Neural cell (in vitro differentiated cells): ENCODE measurements around the gene ADAMTS20.

ENCODE experiments used
- CTCF ChIP-seq: fragments of 450-650 bp; IDR thresholded peaks from 2 replicates; pipeline ENCODE4 v1.5.1; 2014; ENCODE audit warnings: antibody characterized with exemption, mild to moderate bottlenecking, moderate library complexity; ENCODE audit not compliant: poor library complexity, severe bottlenecking
- EP300 ChIP-seq: fragments of 450-650 bp; conservative IDR thresholded peaks from 2 replicates; pipeline ENCODE4 v1.6.1; 2014; ENCODE audit warnings: antibody characterized with exemption, mild to moderate bottlenecking, moderate library complexity; ENCODE audit not compliant: poor library complexity, severe bottlenecking
- EZH2 ChIP-seq: fragments of 200-600, 300-800 bp; shearing (Covaris generic), sonication (generic); IDR thresholded peaks from 2 replicates; pipeline ENCODE4 v1.6.1; 2014; ENCODE audit warnings: antibody characterized with exemption, low read length, borderline replicate concordance, mild to moderate bottlenecking; ENCODE audit not compliant: insufficient read depth, poor library complexity, severe bottlenecking
- MXI1 ChIP-seq: fragments of 450-650 bp; conservative IDR thresholded peaks from 2 replicates; pipeline ENCODE4 v1.6.1; 2014; ENCODE audit warnings: antibody characterized with exemption, mild to moderate bottlenecking; ENCODE audit not compliant: poor library complexity, severe bottlenecking
- POLR2AphosphoS5 ChIP-seq: IDR thresholded peaks from 2 replicates; pipeline ENCODE4 v1.6.1; 2012
- REST ChIP-seq: IDR thresholded peaks from 2 replicates; pipeline ENCODE4 v1.6.1; 2012; ENCODE audit warnings: borderline replicate concordance
- SMC3 ChIP-seq: fragments of 450-650 bp; conservative IDR thresholded peaks from 2 replicates; pipeline ENCODE4 v1.6.1; 2014; ENCODE audit warnings: antibody characterized with exemption, mild to moderate bottlenecking, moderate library complexity; ENCODE audit not compliant: poor library complexity
- TAF1 ChIP-seq: IDR thresholded peaks from 2 replicates; pipeline ENCODE4 v1.6.1; 2012; ENCODE audit warnings: low read depth

GRCh38 chr12:43306066-43306465 lies 245.9 kb downstream of the ADAMTS20 start:
- TF ChIP-seq CTCF (no peak), SMC3 (no peak), REST (no peak), EZH2 (no peak), POLR2AphosphoS5 (no peak), MXI1 (no peak), EP300 (no peak), TAF1 (no peak)
